Endothelial cell of umbilical vein (primary cell): ENCODE measurements around the gene KCTD20.

Source experiments
- MYC ChIP-seq: IDR thresholded peaks from one replicate; pipeline ENCODE4 v1.6.1; 2011; ENCODE audit warnings: mild to moderate bottlenecking, low read depth, low read length
- POLR2AphosphoS5 ChIP-seq: IDR thresholded peaks from 2 replicates; pipeline ENCODE4 v1.6.1; 2012; ENCODE audit warnings: low read depth, mild to moderate bottlenecking, control low read depth, low read length, moderate library complexity; ENCODE audit not compliant: insufficient read depth
- TF ChIP-seq, protein P1 (sequence below), 2 donors: IDR thresholded peaks; 1 replicate in 1 of 2; 2 replicates in 1 of 2; pipeline ENCODE4 v1.5.1; 2011; ENCODE audit warnings: low read length in 2 of 2, mild to moderate bottlenecking in 2 of 2, moderate library complexity in 2 of 2, control low read depth in 1 of 2, inconsistent platforms in 1 of 2, low read depth in 1 of 2; ENCODE audit not compliant: insufficient read depth in 1 of 2; ENCODE audit errors: extremely low read depth in 1 of 2
- TF ChIP-seq, protein P2 (sequence below): IDR thresholded peaks from 2 replicates; pipeline ENCODE4 v1.6.1; 2011; ENCODE audit not compliant: insufficient read depth, insufficient read length

DNA sequence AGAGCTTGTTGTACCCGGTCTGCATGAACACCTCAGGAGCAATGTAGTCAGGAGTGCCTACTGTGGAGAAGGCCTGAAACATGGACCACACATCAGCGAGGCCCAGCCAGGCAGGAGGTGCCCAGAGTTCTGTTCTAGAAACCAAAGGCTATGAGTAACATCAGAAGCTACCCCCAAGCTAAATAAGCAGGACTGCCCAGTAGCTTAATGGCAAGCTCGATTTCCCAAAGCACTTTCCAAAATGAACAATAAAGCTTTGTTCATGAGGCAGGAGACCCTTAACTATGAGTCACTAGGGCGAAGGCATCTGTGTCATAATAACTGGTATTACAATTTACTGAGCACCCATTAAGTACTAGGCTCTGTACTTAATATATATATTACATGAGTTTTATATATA is 57.1 kb downstream of the KCTD20 start:
- TF ChIP-seq, protein P1, sequence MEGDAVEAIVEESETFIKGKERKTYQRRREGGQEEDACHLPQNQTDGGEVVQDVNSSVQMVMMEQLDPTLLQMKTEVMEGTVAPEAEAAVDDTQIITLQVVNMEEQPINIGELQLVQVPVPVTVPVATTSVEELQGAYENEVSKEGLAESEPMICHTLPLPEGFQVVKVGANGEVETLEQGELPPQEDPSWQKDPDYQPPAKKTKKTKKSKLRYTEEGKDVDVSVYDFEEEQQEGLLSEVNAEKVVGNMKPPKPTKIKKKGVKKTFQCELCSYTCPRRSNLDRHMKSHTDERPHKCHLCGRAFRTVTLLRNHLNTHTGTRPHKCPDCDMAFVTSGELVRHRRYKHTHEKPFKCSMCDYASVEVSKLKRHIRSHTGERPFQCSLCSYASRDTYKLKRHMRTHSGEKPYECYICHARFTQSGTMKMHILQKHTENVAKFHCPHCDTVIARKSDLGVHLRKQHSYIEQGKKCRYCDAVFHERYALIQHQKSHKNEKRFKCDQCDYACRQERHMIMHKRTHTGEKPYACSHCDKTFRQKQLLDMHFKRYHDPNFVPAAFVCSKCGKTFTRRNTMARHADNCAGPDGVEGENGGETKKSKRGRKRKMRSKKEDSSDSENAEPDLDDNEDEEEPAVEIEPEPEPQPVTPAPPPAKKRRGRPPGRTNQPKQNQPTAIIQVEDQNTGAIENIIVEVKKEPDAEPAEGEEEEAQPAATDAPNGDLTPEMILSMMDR (IDR thresholded peaks at IDR 0.05; ENCODE audit: extremely low read depth in 1 of 2, insufficient read depth in 1 of 2, low read depth in 1 of 2, low read length in 2 of 2): no peak
- TF ChIP-seq POLR2AphosphoS5 (no peak), MYC (no peak)
- TF ChIP-seq, protein P2, sequence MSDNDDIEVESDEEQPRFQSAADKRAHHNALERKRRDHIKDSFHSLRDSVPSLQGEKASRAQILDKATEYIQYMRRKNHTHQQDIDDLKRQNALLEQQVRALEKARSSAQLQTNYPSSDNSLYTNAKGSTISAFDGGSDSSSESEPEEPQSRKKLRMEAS: no peak
